ENCODE measurements around the gene SLCO4A1. TPM values are rescaled to one million over a fixed set of nuclear protein-coding genes. Genes with fewer than 3 reads are reported as not detected.

SLCO4A1 gene
- total RNA-seq, 1 donor from 2014 or later, result 3.6 TPM

DNA sequence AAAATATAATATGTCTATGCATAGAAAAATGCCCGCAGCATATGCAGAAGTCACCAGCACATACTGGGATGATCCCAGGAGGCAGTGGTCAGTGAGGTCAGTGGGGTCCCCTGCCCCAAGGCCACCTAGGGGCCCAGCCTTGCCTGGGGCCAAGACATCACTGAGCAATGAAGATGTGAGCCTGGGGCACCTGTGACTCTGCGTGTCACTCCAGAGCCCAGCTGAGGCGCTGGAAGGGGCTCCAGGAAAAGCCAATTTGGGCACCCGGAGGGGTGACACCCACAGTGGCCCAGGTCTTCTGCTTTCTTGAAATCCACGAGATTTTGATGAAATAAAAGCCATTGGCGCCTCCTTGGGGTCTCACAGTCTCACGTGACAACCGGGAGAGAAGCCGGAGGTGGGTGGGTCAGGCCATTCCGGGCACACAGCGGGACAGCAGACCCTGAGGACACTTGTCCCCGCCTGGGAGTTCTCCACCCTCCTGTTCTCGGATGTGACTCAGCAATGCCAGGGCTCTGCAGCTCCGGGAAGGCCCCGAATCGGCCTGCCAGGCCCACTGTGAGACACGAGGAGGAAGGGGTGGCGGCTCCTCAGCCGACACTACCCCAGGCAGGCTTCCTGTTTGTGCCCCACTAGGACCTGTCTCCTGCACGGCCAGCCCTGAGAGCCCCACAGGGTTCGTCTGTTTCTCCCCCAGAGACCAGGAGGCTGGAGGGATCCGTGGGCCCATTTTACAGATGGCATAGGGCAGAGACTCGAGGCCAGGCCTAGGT lies 24.4 kb upstream of the SLCO4A1 start:
- peaks cover 20% of the 10 kb centered on the region for H3K27me3 Mint-ChIP-seq
- no peak overlapping the region for H3K27ac Mint-ChIP-seq
- H3K36me3 Mint-ChIP-seq (ENCODE audit: insufficient read depth), result no peaks in the 10 kb centered on the region
- TF ChIP-seq, protein P1, sequence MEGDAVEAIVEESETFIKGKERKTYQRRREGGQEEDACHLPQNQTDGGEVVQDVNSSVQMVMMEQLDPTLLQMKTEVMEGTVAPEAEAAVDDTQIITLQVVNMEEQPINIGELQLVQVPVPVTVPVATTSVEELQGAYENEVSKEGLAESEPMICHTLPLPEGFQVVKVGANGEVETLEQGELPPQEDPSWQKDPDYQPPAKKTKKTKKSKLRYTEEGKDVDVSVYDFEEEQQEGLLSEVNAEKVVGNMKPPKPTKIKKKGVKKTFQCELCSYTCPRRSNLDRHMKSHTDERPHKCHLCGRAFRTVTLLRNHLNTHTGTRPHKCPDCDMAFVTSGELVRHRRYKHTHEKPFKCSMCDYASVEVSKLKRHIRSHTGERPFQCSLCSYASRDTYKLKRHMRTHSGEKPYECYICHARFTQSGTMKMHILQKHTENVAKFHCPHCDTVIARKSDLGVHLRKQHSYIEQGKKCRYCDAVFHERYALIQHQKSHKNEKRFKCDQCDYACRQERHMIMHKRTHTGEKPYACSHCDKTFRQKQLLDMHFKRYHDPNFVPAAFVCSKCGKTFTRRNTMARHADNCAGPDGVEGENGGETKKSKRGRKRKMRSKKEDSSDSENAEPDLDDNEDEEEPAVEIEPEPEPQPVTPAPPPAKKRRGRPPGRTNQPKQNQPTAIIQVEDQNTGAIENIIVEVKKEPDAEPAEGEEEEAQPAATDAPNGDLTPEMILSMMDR (IDR thresholded peaks at IDR 0.05; ENCODE audit: unreplicated experiment), result no peak
- H3K4me1 Mint-ChIP-seq (ENCODE audit: low read depth), result no peaks in the 10 kb centered on the region
- DNase-seq (ENCODE audit: low spot score, unreplicated experiment), result no peak
- H3K4me3 Mint-ChIP-seq (ENCODE audit: low read depth), result no peak overlapping the region
- no peaks in the 10 kb centered on the region for H3K9me3 Mint-ChIP-seq (ENCODE audit: low read depth)

DNA sequence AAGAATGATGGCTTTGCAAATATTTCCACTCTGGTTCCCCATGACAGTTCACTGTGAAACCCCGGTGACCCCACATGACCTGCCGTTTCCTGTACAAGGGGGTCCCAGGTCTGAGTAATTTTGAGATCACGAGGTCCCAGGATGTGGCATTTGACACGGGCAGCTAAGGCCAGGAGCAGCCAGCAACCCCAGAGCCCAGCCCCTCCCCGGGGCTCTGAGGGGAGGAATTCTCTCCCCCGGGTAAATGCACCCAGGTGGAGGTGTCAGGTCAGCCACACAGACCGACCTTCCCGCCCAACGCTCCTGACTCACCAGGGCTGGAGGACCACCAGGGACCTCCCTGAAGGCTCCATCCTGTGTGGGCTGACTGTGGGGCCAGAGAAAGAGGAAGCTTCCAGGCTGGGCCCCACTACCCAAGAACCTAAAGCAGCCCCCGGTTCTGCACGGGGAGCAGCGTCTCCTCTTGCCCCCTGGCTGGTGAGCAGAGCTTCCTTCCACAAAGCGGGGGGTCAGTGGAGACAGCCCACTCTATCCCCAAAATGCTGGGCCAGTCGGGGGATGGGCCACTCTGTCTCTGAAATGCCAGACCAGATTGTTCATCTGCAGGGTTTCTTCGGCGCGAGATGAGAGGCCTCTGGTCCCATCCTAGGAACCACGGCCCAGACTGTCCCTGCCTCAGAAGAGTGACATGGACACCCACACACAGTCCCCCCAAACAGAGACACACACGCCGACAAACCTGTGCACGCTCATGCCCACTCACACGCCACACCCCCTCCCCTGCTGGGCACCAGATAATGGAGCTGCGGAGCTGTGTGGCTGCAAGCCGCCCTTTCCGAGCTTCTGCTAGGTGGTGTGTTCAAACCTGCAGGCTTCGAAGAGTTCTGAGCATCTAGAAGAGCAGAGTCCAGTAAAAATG lies 23.4 kb upstream of the SLCO4A1 start:
- Mint-ChIP-seq H3K27me3 (peaks cover 19% of the 10 kb centered on the region), H3K4me1 (ENCODE audit: low read depth) (peaks cover 8% of the 10 kb centered on the region), H3K36me3 (ENCODE audit: insufficient read depth) (no peaks in the 10 kb centered on the region), H3K27ac (no peak overlapping the region), H3K4me3 (ENCODE audit: low read depth) (no peak overlapping the region), H3K9me3 (ENCODE audit: low read depth) (no peaks in the 10 kb centered on the region)
- no peak for DNase-seq (ENCODE audit: low spot score, unreplicated experiment)
- TF ChIP-seq, protein P1 (IDR thresholded peaks at IDR 0.05; ENCODE audit: unreplicated experiment), result no peak

DNA sequence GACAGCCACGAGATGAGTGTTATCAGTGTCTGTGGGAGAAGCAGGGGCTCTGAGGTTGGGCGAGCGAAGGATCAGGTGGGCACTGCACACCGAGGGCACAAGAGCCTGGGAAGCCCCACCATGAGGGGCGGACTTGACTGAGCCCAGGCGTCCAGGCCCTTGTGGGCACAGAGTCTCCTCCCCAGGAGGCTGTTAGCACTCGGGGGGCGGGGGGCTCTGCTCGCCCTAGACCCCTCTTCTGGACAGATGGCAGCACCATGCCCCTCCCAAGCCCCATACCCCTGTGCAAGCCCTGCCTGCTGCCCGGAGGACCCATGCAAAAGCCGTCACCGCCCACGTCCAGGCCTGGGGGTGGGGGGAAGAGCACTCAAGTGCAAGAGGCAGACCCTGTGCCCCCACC lies 21.7 kb upstream of the SLCO4A1 start:
- Mint-ChIP-seq H3K27me3 (peaks cover 10% of the 10 kb centered on the region), H3K4me3 (ENCODE audit: low read depth) (no peak overlapping the region), H3K36me3 (ENCODE audit: insufficient read depth) (no peaks in the 10 kb centered on the region), H3K9me3 (ENCODE audit: low read depth) (no peaks in the 10 kb centered on the region), H3K4me1 (ENCODE audit: low read depth) (peaks cover 8% of the 10 kb centered on the region), H3K27ac (no peak overlapping the region)
- TF ChIP-seq, protein P1 (IDR thresholded peaks at IDR 0.05; ENCODE audit: unreplicated experiment), result no peak
- no peak for DNase-seq (ENCODE audit: low spot score, unreplicated experiment)

DNA sequence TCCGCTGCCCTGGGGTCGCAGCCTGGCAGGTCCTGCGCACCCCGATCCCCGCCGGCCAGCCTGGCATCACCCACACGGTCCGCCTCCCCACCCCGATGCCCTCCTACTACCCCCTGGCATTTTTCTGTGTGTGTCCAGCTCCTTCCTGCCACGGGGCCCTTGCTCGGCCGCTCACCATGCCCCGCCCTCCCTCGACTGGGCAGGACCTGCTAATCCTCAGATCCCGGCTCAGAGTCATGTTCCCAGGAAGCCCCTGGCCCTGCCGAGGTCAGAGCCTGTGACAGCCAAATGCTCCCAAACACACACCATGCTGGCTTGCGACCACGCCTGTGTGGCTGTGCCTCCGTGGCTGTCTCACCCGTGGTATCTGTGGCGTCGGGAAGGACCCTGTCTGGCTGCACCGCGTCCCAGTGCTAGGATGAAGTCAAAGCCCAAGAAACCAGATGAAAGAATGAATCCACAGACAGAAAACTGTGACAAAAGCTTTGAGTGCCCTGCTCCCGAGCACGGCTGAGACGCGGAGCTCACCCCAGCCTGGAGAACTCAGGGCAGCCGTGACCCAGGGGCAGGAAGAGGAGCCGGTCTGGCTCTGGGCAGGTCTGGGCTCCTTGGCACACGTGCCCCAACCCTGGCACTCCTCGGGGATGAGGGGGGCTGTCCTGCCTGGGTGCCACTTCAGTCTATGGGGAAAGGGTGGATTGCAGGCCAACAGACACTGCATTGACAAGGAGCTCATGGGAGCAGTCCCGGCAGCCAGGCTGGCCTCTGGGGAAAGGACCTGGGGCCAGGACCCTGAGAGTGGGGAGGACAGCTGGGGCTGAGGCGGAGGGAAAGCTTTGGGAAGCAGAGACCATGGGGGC lies 20.8 kb upstream of the SLCO4A1 start:
- H3K27ac Mint-ChIP-seq, result no peak overlapping the region
- TF ChIP-seq, protein P1 (IDR thresholded peaks at IDR 0.05; ENCODE audit: unreplicated experiment), result no peak
- H3K36me3 Mint-ChIP-seq (ENCODE audit: insufficient read depth), result no peaks in the 10 kb centered on the region
- H3K9me3 Mint-ChIP-seq (ENCODE audit: low read depth), result no peaks in the 10 kb centered on the region
- peaks cover 7% of the 10 kb centered on the region for H3K27me3 Mint-ChIP-seq
- H3K4me1 Mint-ChIP-seq (ENCODE audit: low read depth), result peaks cover 8% of the 10 kb centered on the region
- H3K4me3 Mint-ChIP-seq (ENCODE audit: low read depth), result no peak overlapping the region
- DNase-seq (ENCODE audit: low spot score, unreplicated experiment), result no peak
